ENCODE results near the gene MEGF11. TPM values are rescaled to one million over a fixed set of nuclear protein-coding genes. Genes with fewer than 3 reads are reported as not detected.

The MEGF11 gene
- total RNA-seq, 1 experiment from 2014 or later: not detected

DNA sequence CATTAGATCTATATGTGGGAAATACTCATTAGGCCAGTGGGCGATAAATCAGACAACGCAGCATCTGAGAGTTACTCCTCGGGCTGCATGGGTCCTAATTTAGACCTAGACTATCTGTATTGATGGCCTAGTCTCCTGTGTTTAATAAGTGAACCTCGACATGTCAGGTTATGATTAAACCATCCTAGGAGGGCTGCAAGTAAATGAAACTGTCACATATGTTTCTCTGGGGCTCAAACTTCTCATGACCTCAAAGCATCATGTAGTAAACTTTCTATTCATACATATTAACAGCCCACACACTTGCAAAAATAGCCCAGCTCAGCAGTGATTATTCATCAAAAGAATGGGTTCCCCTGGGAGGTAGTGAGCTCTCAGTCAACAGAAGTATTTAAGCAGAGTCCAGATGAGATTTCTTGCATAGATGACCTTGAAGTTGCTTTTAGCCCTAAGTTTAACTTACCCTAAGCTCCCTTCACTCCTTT is 332.7 kb downstream of the MEGF11 start:
- no peak overlapping the region for H3K27ac ChIP-seq
- POLR2A ChIA-PET (ENCODE audit: unreplicated experiment): no interaction called here
- intact Hi-C loops (cut with micrococcal nuclease; ENCODE audit: unreplicated experiment): no loop called here
- no peaks in the 10 kb centered on the region for H3K9me2 ChIP-seq (ENCODE audit: insufficient read depth)
- H4K20me1 ChIP-seq (ENCODE audit: insufficient read depth): no peaks in the 10 kb centered on the region
- no peaks in the 10 kb centered on the region for H3K9me3 ChIP-seq (ENCODE audit: insufficient read depth, low read depth)
- CTCF ChIA-PET: interaction anchor here (0.5 kb wide), 1 partner anchor 27 kb away, joined by 7 read pairs; no protein-coding TSS in a partner anchor
- no peaks in the 10 kb centered on the region for H3K79me2 ChIP-seq (ENCODE audit: low read depth)
- no peak overlapping the region for H3K4me3 ChIP-seq
- no TSS peak for BruUV-seq (replicated peaks)
- H3F3A ChIP-seq (ENCODE audit: insufficient read depth, low read depth): no peaks in the 10 kb centered on the region
- H3K27me3 ChIP-seq (ENCODE audit: insufficient read depth, low read depth): no peaks in the 10 kb centered on the region
- no peak overlapping the region for H3K4me2 ChIP-seq
- H3K36me3 ChIP-seq (ENCODE audit: low read depth): no peaks in the 10 kb centered on the region
- DNase-seq: no peak
- no peak overlapping the region for H2AFZ ChIP-seq
- H3K4me1 ChIP-seq (replicated peaks; ENCODE audit: insufficient read depth): no peaks in the 10 kb centered on the region
- no peak for TF ChIP-seq EZH2 (IDR thresholded peaks at IDR 0.05; ENCODE audit: low read depth)
- TF ChIP-seq, protein P1, sequence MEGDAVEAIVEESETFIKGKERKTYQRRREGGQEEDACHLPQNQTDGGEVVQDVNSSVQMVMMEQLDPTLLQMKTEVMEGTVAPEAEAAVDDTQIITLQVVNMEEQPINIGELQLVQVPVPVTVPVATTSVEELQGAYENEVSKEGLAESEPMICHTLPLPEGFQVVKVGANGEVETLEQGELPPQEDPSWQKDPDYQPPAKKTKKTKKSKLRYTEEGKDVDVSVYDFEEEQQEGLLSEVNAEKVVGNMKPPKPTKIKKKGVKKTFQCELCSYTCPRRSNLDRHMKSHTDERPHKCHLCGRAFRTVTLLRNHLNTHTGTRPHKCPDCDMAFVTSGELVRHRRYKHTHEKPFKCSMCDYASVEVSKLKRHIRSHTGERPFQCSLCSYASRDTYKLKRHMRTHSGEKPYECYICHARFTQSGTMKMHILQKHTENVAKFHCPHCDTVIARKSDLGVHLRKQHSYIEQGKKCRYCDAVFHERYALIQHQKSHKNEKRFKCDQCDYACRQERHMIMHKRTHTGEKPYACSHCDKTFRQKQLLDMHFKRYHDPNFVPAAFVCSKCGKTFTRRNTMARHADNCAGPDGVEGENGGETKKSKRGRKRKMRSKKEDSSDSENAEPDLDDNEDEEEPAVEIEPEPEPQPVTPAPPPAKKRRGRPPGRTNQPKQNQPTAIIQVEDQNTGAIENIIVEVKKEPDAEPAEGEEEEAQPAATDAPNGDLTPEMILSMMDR (conservative IDR thresholded peaks at IDR 0.05): no peak

DNA sequence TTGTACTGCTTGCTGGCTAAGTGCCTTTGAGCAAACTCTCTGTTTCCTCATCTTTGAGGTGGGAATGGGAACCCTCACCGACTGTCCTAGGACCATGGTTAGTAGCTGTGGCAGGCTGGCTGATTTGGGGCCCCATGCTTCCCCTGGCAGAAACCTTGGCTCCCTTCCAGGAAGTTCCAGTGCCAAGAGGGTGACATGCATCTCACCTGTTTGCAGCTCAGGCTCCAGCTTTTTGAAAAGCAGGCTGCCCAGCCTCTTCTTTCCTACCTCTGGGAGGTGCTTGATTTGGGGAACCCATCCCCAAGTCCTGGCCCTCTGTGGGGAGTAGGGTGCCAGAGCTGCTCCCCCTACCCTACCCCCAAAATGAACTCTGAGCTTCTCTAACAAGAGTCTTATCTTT is 333.4 kb downstream of the MEGF11 start:
- H3K4me3 ChIP-seq: no peak overlapping the region
- H3K9me2 ChIP-seq (ENCODE audit: insufficient read depth): no peaks in the 10 kb centered on the region
- H3K9me3 ChIP-seq (ENCODE audit: insufficient read depth, low read depth): no peaks in the 10 kb centered on the region
- no peak for DNase-seq
- H3K4me2 ChIP-seq: no peak overlapping the region
- no peaks in the 10 kb centered on the region for H3K79me2 ChIP-seq (ENCODE audit: low read depth)
- no peak overlapping the region for H3K27ac ChIP-seq
- TF ChIP-seq, protein P1 (conservative IDR thresholded peaks at IDR 0.05): no peak
- TF ChIP-seq EZH2 (IDR thresholded peaks at IDR 0.05; ENCODE audit: low read depth): no peak
- POLR2A ChIA-PET (ENCODE audit: unreplicated experiment): no interaction called here
- intact Hi-C loops (cut with micrococcal nuclease; ENCODE audit: unreplicated experiment): no loop called here
- H3K36me3 ChIP-seq (ENCODE audit: low read depth): no peaks in the 10 kb centered on the region
- no peaks in the 10 kb centered on the region for H3K4me1 ChIP-seq (replicated peaks; ENCODE audit: insufficient read depth)
- H2AFZ ChIP-seq: no peak overlapping the region
- no peaks in the 10 kb centered on the region for H4K20me1 ChIP-seq (ENCODE audit: insufficient read depth)
- CTCF ChIA-PET: no interaction called here
- BruUV-seq (replicated peaks): no TSS peak
- H3F3A ChIP-seq (ENCODE audit: insufficient read depth, low read depth): no peaks in the 10 kb centered on the region
- no peaks in the 10 kb centered on the region for H3K27me3 ChIP-seq (ENCODE audit: insufficient read depth, low read depth)

DNA sequence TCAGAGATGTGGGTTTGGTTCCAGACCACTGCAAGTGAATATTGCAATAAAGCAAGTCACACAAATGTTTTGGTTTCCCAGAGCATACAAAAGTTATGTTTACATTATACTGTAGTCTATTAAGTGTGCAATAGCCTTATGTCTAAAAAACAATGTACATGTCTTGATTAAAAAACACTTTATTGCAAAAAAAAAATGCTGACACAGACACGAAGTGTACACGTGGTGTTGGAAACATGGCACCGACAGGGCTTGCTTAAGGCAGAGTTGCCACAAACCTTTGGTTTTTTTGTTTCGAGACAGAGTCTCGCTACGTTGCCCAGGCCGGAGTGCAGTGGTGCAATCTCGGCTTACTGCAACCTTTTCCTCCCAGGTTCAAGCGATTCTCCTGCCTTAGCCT is 334.2 kb downstream of the MEGF11 start:
- ChIA-PET CTCF (no interaction called here), POLR2A (ENCODE audit: unreplicated experiment) (no interaction called here)
- Histone ChIP-seq H3K36me3 (ENCODE audit: low read depth) (no peaks in the 10 kb centered on the region), H3K4me3 (no peak overlapping the region), H3K27ac (no peak overlapping the region), H3K27me3 (ENCODE audit: insufficient read depth, low read depth) (no peaks in the 10 kb centered on the region), H3K9me3 (ENCODE audit: insufficient read depth, low read depth) (no peaks in the 10 kb centered on the region), H3K9me2 (ENCODE audit: insufficient read depth) (no peaks in the 10 kb centered on the region), H3K4me1 (replicated peaks; ENCODE audit: insufficient read depth) (no peaks in the 10 kb centered on the region), H2AFZ (no peak overlapping the region), H3F3A (ENCODE audit: insufficient read depth, low read depth) (no peaks in the 10 kb centered on the region), H3K4me2 (no peak overlapping the region), H4K20me1 (ENCODE audit: insufficient read depth) (no peaks in the 10 kb centered on the region), H3K79me2 (ENCODE audit: low read depth) (no peaks in the 10 kb centered on the region)
- no peak for DNase-seq
- TF ChIP-seq, protein P1 (conservative IDR thresholded peaks at IDR 0.05): no peak
- TF ChIP-seq EZH2 (IDR thresholded peaks at IDR 0.05; ENCODE audit: low read depth): no peak
- no TSS peak for BruUV-seq (replicated peaks)
- intact Hi-C loops (cut with micrococcal nuclease; ENCODE audit: unreplicated experiment): loop anchor here (10.0 kb wide), 1 partner anchor 275 kb away; no protein-coding TSS in a partner anchor
